GM21619 (cell line): ENCODE results near the gene LHX5.

Experiments
- ATAC-seq: cut with Tn5 transposase; IDR thresholded peaks from one replicate; pipeline ENCODE4 v1.9.1; 2021; ENCODE audit not compliant: unreplicated experiment

LHX5 gene

DNA sequence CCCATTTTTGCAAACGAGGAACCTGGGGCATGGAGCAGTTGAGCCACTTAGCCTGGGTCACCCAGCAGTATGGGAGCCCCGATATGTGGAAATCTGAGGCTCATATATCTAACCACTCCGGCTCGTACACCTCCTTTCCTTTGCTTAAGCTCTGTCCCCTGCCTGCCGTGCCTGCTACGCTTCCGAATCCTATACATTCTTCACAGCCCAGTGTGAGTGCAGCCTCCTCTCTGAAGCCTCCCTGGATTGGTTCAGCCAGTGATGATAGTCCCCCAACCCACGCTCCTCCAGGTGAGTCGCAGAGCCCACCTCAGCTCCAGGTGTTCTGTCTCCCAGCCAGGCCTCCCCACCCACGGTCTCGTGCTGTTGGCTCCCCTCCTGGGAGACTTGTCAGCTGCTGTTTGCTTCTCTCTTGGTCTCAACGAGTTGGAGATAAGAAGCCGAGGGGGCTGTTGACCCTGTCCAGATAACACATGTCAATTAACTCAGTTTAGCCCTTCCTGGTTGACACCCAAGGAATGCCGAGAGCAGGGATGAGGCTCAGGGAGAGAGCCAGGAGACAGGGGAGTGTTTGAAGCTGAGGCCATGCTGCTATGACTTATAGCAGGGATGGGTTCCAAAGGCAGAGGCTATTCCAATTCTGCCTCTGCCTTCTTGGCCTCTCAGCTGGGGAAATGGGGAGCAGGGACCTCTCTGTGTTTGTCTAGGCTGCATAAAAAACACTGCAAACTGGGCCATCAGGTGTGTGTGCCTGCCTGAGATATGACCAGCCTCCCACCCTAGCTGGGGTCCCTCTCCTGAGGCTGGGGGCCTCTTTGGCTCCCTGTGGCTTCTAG lies 30.5 kb downstream of the LHX5 start:
- no peak for ATAC-seq

DNA sequence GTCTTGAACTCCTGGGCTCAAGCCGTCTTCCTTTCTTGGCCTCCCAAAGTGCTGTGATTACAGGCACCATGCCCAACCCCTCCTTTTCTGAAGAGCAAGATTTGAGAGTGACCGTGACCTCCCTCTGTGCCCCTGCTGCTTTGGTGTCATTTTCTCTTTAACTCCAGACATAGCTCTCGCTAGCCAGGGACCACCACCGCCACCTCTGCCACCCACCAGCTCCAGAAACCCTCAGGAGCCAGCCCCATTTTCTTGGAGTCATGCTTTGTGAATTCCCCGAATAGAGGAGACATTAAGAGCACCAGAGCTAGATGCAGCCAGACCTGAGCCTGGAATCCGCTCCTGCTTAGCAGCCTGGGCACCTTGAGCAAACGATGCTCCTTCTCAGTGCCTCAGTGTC lies 31.3 kb downstream of the LHX5 start:
- ATAC-seq = no peak

DNA sequence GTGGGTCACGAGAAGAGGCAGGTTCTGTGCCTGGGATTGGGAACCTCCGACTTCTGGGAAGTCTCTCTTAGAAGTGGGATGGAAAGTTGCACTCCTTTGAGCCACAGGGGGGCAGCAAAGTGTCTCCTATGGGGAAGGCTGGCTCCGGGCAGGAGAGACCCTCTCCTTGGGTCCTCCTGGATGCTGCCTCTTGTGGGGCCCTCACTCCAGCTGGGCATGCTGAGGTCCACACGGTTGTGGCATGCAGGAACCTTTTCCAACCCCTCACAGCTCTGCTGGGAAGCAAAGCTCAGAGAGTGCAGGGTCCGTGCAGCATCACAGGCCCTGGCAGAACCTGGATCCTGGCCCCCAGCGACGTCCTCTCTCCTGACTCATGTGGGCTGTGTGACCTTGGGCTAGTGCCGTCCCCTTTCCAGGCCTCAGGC lies 32.1 kb downstream of the LHX5 start:
- no peak for ATAC-seq

DNA sequence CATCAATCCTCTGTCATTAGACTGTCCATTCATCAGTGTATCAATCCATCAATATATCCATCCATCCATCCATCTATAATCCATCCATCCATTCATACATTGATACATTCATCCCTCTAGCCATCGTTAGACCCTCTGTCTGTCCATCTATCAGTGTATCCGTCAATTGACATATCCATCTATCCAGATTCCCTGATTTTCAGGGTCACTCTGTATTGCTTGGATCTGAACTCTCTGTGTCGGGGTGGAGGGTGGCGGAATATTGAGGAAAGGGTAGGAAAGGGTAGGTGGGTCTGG lies 32.4 kb downstream of the LHX5 start:
- no peak for ATAC-seq

DNA sequence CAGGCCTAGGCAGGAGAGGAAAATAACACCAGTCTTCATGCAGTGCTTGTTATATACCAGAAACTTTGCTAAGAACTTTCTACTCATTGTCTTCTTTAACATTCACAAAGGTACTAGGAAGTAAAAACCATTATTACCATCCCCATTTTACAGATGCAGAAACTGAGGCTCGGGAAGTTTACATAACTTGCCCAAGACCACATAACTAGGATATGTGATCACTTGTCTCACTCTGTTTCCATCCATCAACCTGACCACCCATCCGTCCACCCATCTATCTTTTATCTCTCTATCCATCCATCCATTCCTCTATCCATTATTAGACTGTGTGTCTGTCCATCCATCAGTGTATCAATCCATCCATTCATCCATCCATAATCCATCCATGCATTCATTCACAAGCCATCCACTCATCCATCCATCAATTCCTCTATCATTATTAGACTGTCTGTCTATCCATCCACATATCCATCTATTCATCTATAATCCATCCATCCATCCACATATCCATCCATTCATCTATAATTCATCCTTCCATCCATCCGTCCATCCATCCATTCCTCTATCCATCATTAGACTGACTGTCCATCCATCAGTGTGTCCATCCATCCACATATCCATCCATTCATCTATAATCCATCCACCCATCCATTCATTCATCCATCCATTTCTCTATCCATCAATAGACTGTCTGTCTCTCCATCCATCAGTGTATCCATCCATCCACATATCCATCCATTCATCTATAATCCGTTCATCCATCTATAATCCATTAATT lies 33.0 kb downstream of the LHX5 start:
- ATAC-seq = no peak

DNA sequence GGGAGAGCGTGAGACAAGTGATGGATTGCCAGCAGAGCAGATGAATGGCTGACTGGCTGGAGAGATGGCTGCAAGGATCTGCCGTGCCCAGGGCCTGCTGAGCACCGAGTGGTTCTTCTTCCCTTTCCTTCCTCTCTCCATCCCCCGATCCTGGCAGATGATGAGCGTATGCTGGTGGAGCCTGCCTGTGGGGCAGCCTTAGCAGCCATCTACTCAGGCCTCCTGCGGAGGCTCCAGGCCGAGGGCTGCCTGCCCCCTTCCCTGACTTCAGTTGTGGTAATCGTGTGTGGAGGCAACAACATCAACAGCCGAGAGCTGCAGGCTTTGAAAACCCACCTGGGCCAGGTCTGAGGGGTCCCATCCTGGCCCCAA lies 34.0 kb downstream of the LHX5 start:
- no peak for ATAC-seq

DNA sequence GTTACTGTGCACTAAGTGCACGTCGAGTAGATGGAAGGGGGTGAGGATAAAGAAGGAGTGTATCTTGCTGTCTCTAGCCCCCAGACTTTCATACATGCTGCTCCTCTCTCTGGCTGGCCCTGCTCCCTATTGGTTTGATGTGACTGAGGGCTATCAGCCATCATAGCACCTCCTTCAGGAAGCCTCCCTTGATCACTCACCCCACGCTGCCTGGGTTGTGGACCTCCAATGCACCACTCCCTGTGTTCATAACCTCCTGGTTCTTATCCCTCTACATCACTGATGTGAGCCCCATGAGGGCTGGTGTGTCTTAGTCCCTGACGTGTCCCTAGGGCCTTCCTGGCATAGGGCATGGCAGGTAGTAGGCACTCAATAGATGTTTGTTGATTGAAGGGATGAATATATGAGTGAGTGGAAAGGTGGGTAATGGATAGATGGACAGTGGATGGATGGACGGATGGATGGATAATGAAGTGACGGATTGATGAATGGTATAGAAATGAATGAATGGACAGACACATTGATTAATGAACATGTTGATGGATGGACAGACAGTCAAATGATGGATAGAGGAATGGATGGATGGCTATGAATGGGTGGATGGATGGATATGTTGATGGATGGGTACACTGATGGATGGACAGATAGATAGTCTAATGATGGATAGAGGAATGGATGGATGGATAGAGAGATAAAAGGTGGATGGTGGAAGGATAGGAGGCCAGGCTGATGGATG lies 34.5 kb downstream of the LHX5 start:
- ATAC-seq = no peak

DNA sequence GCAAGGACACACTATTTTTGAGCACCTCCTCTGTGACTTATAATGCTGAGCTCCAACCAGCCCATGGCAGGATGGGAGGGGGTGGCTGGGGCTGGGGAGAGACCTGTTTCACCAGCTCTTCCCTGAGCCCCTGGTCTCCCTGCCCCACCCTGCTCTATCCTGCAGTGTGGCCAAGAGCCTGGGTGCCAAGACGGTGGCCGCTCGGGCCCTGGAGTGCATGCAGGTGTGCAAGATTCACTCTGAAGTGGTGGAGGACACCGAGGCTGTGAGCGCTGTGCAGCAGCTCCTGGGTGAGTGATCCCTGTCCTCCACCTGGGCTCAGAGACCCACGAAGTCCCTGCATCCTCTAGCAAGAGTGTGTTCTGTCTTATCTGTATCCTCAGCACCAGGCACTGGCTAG lies 35.1 kb downstream of the LHX5 start:
- no peak for ATAC-seq

DNA sequence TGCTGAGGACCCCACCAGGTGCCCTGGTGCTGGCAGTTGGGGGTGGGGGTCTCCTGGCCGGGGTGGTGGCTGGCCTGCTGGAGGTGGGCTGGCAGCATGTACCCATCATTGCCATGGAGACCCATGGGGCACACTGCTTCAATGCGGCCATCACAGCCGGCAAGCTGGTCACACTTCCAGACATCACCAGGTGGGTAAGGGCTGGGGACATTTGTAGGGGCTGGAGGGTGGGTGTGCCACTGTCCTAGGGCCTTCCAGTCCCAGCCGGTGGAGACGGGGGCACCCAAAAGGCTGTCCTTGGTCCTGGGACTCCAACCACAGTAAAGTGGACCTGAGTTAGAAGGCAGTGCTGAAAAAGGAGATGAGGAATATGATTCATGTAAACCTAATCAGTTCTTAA lies 36.3 kb downstream of the LHX5 start:
- no peak for ATAC-seq

DNA sequence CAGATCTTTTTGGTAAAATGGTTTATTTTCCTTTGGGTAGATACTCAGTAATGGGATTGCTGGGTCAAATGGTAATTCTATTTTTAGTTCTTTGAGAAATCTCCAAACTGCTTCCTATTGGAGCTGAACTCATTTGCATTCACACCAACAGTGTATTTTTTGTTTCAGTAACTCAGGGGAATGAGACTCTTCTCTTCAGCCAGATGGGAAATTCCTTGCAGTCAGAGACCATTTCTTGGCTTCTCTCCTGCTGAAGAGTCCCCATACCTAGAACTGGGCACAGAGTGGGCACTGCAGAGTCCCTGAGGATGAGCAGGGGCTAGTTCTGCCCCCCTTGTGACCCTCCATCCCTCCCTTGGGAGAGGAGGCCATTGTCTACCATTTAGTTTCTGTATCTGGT lies 38.7 kb downstream of the LHX5 start:
- no peak for ATAC-seq

DNA sequence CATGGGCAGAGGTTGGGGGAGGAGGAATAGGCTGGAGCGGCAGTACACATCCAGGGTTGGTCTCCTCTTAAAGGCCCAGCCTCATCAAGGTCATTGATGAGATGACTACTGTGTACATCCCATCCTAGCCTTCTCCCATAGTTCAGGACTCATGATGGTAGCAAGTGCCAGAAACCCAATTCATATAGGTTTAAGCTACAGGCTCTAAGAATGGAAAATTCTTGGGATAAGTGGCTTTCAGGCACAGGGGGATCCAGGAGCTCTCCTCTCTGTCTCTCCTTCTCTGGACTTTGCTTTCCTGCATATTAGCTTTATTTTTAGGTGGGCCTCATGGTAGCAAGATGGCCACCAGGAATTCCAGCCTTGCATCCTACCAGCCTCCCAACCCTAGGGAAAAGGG lies 43.2 kb downstream of the LHX5 start:
- no peak for ATAC-seq

DNA sequence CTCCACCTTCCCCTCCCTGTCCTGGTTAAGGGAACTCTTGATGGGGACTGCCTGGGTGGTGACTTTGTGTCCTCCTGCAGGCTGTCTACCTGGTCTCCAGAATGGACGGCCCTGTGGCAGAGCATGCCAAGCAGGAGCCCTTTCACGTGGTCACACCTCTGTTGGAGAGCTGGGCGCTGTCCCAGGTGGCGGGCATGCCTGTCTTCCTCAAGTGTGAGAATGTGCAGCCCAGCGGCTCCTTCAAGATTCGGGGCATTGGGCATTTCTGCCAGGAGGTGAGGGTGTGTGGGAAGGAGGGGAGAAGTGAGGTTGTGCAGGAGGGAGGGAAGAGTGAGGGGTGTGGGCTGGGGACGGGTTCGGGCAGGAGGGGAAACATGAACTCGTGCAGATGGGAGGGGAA lies 43.8 kb downstream of the LHX5 start:
- ATAC-seq = no peak

DNA sequence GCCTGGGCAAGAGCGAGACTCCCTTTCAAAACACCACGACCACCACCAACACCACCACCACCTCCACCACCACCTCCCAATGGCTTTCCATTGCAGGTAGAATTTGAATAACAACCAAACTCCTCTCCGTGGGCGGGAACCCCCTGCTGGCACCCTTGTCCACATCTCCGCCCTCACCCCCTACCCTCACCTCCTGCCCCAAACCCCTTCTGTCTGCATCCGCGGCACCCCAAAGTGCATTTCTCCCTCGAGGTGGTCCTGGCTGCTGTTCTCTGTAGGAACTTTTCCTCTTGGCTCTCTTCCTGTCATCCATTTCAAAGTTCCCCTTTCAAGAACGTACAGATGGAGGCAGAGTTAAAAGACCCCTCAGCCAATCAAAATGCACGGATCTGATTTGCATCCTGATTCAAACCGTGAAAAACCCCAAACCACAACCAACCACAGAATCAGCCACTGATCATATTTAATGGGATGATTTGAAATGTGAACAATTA lies 45.7 kb downstream of the LHX5 start:
- ATAC-seq = no peak

DNA sequence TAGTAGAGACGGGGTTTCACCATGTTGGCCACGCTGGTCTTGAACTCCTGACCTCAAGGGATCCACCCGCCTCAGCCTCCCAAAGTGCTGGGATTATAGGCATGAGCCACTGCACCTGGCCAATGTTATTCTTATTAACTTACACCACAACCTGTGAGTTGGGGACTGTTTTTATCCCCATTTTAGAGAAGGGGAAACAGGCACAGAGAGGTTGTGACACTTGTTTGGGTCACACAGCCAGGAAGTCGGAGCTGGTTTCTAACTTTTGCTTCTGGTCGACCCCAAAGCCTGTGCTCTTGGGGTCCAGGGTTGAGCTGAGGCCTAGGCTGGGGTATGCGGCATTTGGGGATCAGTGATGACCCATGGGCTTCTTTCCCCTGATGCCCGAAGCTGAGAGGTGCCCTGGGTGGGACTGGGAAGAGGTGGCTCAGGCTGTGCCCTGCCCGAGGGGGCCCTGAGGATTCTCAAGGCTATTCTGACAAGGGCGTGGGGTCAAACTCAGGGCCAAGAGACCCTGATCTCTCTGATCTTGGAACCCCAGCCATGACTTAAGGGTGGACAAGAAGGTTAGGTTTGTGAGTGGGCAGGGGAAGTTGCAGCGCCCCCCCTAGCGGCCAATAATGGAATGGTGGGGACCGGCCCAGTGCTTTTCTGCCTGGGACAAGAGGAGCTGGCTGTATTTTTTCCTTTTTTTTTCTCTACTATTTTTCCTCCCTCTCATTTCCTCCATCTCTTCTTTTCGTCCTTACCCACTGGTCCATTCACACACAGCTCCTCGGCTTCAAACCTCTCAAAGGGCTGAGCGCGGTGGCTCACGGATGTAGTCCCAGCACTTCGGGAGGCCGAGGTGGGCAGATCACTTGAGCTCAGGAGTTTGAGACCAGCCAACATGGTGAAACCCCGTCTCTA lies 46.5 kb downstream of the LHX5 start:
- ATAC-seq = no peak

DNA sequence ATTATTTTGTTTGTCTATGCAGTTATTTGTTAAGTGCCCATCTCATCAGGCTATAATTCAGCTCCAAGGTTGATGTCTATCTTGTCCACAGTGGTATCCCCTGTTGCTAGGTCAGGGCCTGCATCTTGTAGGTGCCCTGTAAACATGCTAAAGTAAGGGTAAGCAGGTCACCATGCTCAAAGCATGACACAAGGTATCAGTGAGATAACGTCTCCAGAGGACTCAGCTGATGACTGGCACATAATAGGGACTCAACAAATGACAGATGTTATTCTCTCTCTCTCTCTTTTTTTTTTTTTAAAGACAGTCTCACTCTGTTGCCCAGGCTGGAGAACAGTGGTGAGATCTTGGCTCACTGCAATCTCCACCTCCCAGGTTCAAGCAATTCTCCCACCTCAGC lies 47.2 kb downstream of the LHX5 start:
- no peak for ATAC-seq

DNA sequence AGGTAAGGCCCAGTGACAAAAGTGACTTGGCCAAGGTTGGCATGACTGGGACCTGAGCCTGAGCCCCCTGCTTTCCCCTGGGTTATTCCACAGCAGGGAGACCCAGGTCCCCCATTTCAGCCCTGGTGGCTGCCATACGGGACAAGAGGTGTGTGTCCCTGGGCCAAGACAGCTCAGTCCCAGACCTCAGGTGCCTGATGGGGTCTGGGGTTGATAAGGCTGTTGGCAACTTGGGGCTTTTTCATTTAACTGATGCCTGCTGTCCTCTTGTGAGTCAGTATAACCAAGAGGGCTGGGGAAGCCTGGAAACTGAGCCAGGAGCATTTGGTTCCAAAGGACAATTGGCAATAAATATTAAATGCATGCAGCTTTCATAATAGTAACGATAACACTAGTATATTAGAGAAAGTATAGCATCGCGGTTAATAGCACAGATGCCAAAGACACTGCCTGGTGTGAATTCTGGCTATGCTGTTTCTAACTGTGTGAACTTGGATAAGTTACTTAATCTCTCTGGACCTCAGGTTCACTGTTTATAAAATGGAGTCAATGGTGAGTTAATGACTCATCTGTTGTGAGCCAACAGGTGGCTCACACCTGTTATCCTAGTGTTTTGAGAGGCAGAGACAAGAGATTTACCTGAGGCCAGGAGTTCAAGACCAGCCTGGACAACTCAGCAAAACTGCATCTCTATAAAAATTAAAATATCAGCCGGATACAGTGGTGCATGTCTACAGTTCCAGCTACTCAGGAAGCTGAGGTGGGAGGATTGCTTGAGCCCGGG lies 48.6 kb downstream of the LHX5 start:
- ATAC-seq = no peak

DNA sequence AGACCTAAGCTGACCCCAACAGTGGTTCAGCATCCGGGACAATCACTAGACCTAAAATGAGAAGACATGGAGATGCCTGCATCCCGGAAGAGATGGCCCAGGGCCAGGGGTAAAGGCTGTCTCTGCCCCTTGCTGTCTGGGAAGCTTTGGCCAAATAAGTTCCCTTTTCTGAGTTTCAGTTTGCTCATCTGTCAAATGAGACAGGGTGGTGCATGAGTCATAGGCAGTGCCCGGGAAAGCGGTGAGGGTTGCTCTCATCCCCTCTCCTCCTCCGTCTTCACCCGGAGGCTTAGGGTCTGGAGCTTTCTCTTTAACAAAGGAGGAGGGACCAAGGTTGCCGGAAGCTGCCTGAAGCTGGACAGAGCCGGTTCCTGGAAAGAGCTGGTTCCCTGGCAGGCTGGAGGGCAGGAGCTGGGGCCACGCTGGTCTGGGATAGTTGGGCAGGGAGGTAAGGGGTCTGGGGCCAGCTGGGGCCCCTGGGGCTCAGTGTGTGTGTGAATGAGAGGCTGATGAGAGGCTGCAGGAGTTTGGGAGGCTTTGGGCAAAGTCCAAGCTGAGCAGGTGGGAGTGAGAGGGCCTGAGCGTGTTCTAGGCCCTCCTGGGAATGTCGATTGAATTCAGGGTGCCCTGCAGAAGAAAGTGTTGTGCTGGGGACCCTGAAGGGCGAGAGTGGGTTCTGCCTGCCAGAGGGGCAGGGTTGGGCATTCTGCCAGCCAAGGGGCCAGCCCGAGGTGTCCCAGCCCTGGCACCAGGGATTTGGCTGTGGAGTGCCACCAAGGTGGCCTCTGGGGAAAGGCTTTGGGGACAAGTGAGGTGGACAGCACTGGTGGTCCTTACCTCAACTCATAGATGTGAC lies 49.4 kb downstream of the LHX5 start, which contains the start of gene SDSL:
Gene SDSL (plus strand): TSS at position 351 of the 856 bp plus-strand sequence. CDS start 5,603 bp downstream, outside the sequence.
- peak; percentile 88 for ATAC-seq

DNA sequence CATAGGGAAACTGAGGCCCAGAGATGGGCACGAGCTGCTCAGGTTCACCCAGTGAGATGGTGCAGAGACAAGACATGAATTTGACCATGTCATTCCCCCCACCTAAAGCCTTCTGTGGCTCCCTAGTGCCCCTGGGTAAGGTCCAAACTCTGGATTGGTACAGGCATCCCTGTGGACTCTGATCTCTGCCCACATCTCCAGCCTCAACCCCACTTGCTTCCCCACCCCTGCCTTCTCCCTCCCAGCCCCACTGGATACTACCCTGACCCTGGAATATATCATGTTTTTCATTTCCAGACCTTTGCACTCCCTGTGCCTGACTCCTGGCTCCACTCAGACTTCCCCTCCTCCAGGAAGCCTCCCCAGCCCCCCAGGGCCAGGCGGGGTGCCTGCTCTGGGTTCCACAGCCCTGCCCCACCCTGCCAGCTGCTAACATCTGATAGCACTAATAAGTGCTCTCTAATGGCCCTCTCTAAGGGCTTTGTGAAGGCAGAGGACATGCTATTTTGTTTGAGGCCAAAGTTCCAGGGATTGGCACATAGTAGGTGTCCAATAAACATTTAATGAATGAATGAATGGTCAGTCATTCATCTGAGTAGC lies 50.6 kb downstream of the LHX5 start:
- no peak for ATAC-seq
